ENCODE results near the gene HOXB13. TPM values are rescaled to one million over a fixed set of nuclear protein-coding genes. Genes with fewer than 3 reads are reported as not detected.

HOXB13 gene
- total and polyA plus RNA-seq, 2 of the 4 experiments (the other 2 are of a cell fraction): not detected

GRCh38 chr17:48747445-48748363, 19.2 kb upstream of the HOXB13 start:
- in situ Hi-C loops (cut with MboI; ENCODE audit: low sequenced_read_pairs): no loop called here
- Histone ChIP-seq H2AFZ (replicated peaks; ENCODE audit: low read length, poor library complexity) (no peak overlapping the region), H3K4me3 (ENCODE audit: insufficient read depth, low read depth, low read length) (no peak overlapping the region), H2BK120ac (ENCODE audit: low read depth, low read length) (no peak overlapping the region), H3K9ac (ENCODE audit: low read depth, low read length) (no peak overlapping the region), H3K18ac (ENCODE audit: low read depth, low read length) (no peak overlapping the region), H3K27ac (ENCODE audit: insufficient read depth, low read length) (no peak overlapping the region), H3K36me3 (ENCODE audit: control insufficient read depth, insufficient read depth, low read length) (no peaks in the 10 kb centered on the region), H3K14ac (replicated peaks; ENCODE audit: low read depth, low read length) (no peak overlapping the region), H3K56ac (ENCODE audit: extremely low read depth, insufficient read depth, low read length) (no peak overlapping the region), H3K9me3 (ENCODE audit: control insufficient read depth, insufficient read depth, low read length) (peaks cover 8% of the 10 kb centered on the region), H2AK9ac (replicated peaks; ENCODE audit: low read depth, low read length, poor library complexity) (no peak overlapping the region), H3K4ac (ENCODE audit: low read depth, low read length) (no peak overlapping the region), H3K4me1 (ENCODE audit: control insufficient read depth, insufficient read depth, low read length) (no peaks in the 10 kb centered on the region), H3K27me3 (ENCODE audit: control insufficient read depth, insufficient read depth, low read length) (peaks cover 93% of the 10 kb centered on the region), H2BK20ac (ENCODE audit: low read depth, low read length) (no peak overlapping the region), H4K5ac (ENCODE audit: low read depth, low read length) (no peak overlapping the region), H4K91ac (ENCODE audit: insufficient read depth, low read depth, low read length) (no peak overlapping the region), H3K79me1 (ENCODE audit: low read depth in 1 of 2, low read length in 2 of 2) (no peaks in the 10 kb centered on the region), H3K9me1 (ENCODE audit: insufficient read depth, low read length) (no peaks in the 10 kb centered on the region), H3K23ac (ENCODE audit: low read depth, low read length) (no peak overlapping the region), H2AK5ac (ENCODE audit: low read depth, low read length) (no peak overlapping the region), H4K20me1 (ENCODE audit: insufficient read depth, low read length) (peaks cover 23% of the 10 kb centered on the region; the same call in 1 of the 2 replicates), H2BK15ac (ENCODE audit: low read depth, low read length) (no peak overlapping the region), H3K4me2 (ENCODE audit: low read depth, low read length) (no peak overlapping the region), H2BK5ac (ENCODE audit: low read depth, low read length, poor library complexity, severe bottlenecking) (no peak overlapping the region), H4K8ac (ENCODE audit: low read depth in 2 of 2, low read length in 2 of 2) (no peak overlapping the region)
- CTCF ChIA-PET: interaction anchor here (1.2 kb wide), 1 partner anchor 69 kb away, joined by 3 read pairs; no protein-coding TSS in a partner anchor
- BruUV-seq (replicated peaks): no TSS peak
- no peak for TF ChIP-seq ELK1 (IDR thresholded peaks at IDR 0.05; ENCODE audit: borderline replicate concordance, low read depth, low read length)
- DNase-seq (no peak), ATAC-seq (ENCODE audit: low read depth) (no peak)
- intact Hi-C loops (cut with micrococcal nuclease): no loop called here
- 0% methylated on average over 3 of the region's 53 CpGs; no CpG with 5 or more reads in 1 of the 2 experiments for WGBS, 2 experiments (ENCODE audit: extremely low coverage in 2 of 2, insufficient read length in 1 of 2)
- dilution Hi-C loops (cut with HindIII; ENCODE audit: low sequenced_read_pairs, unreplicated experiment): no loop called here
- POLR2A ChIA-PET (ENCODE audit: unreplicated experiment): no interaction called here
